Pancreas (tissue), 10 donors: ENCODE results near the gene CKAP4. TPM values are rescaled to one million over a fixed set of nuclear protein-coding genes. Genes with fewer than 3 reads are reported as not detected.

Source experiments
- ATAC-seq, 4 donors: fragments of 200-7000 bp; cut with Tn5 transposase; one replicate each; pipeline versions ENCODE4 v1.8.0 to v1.9.1; 2020; ENCODE audit warnings: mild to moderate bottlenecking in 4 of 4, moderate library complexity in 4 of 4
- DNase-seq, 6 donors: peaks; one replicate each; pipeline ENCODE4 v3.0.0-alpha.2; 2020
- FAIRE-seq: peaks from 2 replicates; lab custom pipeline; 2012; peaks lifted over from hg19 to GRCh38; lab: Jason Lieb, UNC
- H3K27ac ChIP-seq, 4 donors: fragments of 200-600 bp; sonication (generic); 1 replicate in 3 of 4; 2 replicates in 1 of 4; pipeline versions ENCODE4 v1.5.0 to v1.8.0; 2020
- H3K27me3 ChIP-seq, 4 donors: fragments of 200-600 bp; one replicate each; pipeline ENCODE4 v1.8.0; 2021
- H3K36me3 ChIP-seq, 3 donors: fragments of 200-600 bp; sonication (generic) in 1 of 3; one replicate each; pipeline versions ENCODE4 v1.5.0 to v1.8.0; 2020 to 2021
- H3K4me1 ChIP-seq, 3 donors: fragments of 200-600 bp; one replicate each; pipeline ENCODE4 v1.8.0; 2021
- H3K4me3 ChIP-seq, 4 donors: fragments of 200-600 bp; sonication (generic) in 2 of 4; one replicate each; pipeline versions ENCODE4 v1.5.0 to v1.8.0; 2020 to 2021
- H3K9me3 ChIP-seq, 4 donors: fragments of 200-600 bp; one replicate each; pipeline ENCODE4 v1.8.0; 2021
- WGBS, 2 donors: extraction: QIAGEN DNeasy Blood & Tissue Kit; methylation state at CpG; one replicate each; pipeline ENCODE4 v1.1.7; 2013; 5-methylcytosine and 5-hydroxymethylcytosine counted together
- intact Hi-C, 3 donors: fragments of 100-400 bp; cut with DNase I; formaldehyde crosslinking; loops; one replicate each; pipeline versions ENCODE4 v1.11.1 to v1.14.2; 2022
- polyA plus RNA-seq, 2 donors: library from polyadenylated mRNA; stranded (reverse); fragments of 200-250 nt; gene quantifications; one replicate each; pipeline ENCODE4 v1.2.3, GENCODE V29; 2013
- total RNA-seq, 6 donors: library from RNA; stranded (reverse); fragmentation: NEBNext Ultra II Directional in 4 of 6; extraction: Animal tissue kit (Norgen Biotek cat#: 25700) in 4 of 6; gene quantifications; one replicate each; pipeline versions ENCODE4 v1.2.1 to v1.2.4, GENCODE V29; 2021 to 2023
- TF ChIP-seq, protein P1 (sequence below), 4 donors: fragments of 200-600 bp; sonication (generic) in 3 of 4; IDR thresholded peaks; one replicate each; pipeline versions ENCODE4 v1.5.0 to v1.8.0; 2021; ENCODE audit warnings: antibody characterized with exemption in 4 of 4
- donor health status: healthy with polysubstance abuse.
- donor health status: DM: no; HTN: no; CAD: no; lungs with moderate emphysema.
- donor health status: DM: no; HTN: no; CAD: no.
- donor health status: control.
- donor health status: control.
- donor health status: Bipolar disorder and iron deficiency.
- donor health status: DM: yes; HTN: yes; CAD: no.
- donor health status: DM: no; HTN: no; CAD: no.
- donor health status: DM: no; HTN: no; CAD: no.
- donor health status: DM: yes; HTN: yes; CAD: no.

The CKAP4 gene
- total and polyA plus RNA-seq, 8 donors: 5.6 to 45.3 (median 24.6) TPM

DNA sequence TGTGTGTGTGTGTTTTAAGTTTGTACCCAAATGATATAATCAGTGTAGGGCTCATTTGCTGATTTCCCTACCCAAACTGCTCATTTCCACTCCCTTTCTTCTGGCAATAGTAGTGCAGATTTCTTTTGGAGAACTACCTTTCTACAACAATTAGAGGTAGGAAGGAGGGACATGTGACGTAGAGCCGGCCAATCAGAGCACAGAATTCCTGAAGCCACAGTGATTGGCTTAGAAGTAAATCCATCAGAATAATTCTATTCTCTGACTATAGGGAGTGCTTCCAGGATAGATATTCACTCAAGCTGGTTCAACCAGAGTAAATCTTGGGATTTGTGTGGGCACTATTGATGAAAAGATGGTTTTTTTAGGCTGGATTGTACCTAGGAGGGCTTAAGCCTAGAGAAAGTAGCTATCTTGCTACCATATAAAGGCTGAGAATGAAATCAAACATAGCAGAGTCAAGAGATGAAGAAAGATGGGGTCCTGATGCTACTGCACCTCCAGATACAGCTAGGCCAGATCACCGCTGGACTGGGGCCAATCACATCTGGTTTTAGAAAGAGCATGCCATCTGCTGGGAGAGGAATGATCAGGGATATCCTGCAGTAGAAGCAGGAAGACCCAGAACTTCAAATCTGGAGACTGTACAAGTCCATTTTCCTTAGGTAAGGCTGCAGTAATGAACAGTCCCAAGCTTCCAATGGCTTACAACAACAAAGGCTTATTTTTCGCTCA lies 55.0 kb downstream of the CKAP4 start:
- Histone ChIP-seq H3K4me1 (peaks cover 6 to 10% (median 9%) of the 10 kb centered on the region in 3 donors), H3K36me3 (no peaks in the 10 kb centered on the region), H3K27me3 (no peaks in the 10 kb centered on the region), H3K4me3 (no peak overlapping the region), H3K9me3 (no peaks in the 10 kb centered on the region), H3K27ac (no peak overlapping the region)
- DNase-seq (no peak), FAIRE-seq (no peak), ATAC-seq (no peak)
- intact Hi-C loops: no loop called here
- 95% methylated on average over 4 of the region's 4 CpGs for WGBS, 2 donors
- TF ChIP-seq, protein P1, sequence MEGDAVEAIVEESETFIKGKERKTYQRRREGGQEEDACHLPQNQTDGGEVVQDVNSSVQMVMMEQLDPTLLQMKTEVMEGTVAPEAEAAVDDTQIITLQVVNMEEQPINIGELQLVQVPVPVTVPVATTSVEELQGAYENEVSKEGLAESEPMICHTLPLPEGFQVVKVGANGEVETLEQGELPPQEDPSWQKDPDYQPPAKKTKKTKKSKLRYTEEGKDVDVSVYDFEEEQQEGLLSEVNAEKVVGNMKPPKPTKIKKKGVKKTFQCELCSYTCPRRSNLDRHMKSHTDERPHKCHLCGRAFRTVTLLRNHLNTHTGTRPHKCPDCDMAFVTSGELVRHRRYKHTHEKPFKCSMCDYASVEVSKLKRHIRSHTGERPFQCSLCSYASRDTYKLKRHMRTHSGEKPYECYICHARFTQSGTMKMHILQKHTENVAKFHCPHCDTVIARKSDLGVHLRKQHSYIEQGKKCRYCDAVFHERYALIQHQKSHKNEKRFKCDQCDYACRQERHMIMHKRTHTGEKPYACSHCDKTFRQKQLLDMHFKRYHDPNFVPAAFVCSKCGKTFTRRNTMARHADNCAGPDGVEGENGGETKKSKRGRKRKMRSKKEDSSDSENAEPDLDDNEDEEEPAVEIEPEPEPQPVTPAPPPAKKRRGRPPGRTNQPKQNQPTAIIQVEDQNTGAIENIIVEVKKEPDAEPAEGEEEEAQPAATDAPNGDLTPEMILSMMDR (IDR thresholded peaks at IDR 0.05): no peak

DNA sequence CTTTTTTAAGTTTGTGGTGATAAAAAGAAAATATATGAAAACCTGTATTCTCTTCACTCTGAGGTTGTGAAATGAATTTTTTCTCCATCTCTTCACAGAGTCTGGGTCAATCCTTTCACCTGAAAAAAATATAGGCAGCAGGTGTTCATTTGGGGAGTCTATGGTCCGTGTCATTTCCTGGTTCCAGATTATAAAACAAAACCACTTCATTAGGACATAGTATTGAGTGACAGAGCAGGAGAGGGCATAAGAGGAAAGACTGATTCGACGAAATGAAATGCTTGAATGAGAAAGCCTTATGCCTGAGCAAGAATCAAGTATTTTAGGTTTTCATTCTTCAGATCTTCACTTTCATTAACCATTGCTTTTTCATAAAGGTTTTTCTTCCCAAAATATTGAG lies 57.2 kb downstream of the CKAP4 start:
- FAIRE-seq: no peak
- no peaks in the 10 kb centered on the region for H3K36me3 ChIP-seq
- TF ChIP-seq, protein P1 (IDR thresholded peaks at IDR 0.05): no peak

DNA sequence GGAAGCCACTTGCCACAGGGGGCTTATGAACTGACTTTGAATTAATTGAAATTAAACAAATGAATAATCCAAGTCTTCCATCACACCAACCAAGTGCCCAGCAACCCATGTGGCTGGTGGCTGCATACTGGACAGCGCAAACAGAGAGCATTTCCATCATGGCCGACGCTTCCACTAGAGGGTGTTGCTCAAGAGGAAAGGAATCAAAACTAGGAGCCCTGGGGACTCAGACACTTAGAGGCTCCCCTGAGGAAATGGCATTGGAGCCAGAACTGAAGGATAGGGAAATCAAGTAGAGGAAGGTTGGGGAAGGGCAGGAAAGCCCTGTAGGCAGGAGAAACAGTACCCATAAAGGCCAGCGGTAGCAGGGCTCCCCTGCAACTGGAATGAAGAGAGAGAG lies 58.5 kb downstream of the CKAP4 start:
- WGBS, 2 donors: 92% methylated on average over 4 of the region's 4 CpGs
- Histone ChIP-seq H3K27ac (no peak overlapping the region), H3K27me3 (no peaks in the 10 kb centered on the region), H3K4me3 (no peak overlapping the region), H3K9me3 (no peaks in the 10 kb centered on the region), H3K36me3 (no peaks in the 10 kb centered on the region), H3K4me1 (no peaks in the 10 kb centered on the region)
- TF ChIP-seq, protein P1 (IDR thresholded peaks at IDR 0.05): no peak
- intact Hi-C loops: no loop called here
- no peak for ATAC-seq
- no peak for FAIRE-seq
- DNase-seq: no peak

More for the DNA sequence above, 57.2 kb downstream of the CKAP4 start:
- intact Hi-C loops: no loop called here
- H3K4me3 ChIP-seq: no peak overlapping the region
- H3K4me1 ChIP-seq: peaks cover under 1 to 6% (median 4%) of the 10 kb centered on the region in 3 donors
- ATAC-seq (no peak), DNase-seq (no peak)
- no peak overlapping the region for H3K27ac ChIP-seq
- H3K9me3 ChIP-seq: no peaks in the 10 kb centered on the region
- 84 to 85% methylated on average over 3 of the region's 3 CpGs for WGBS, 2 donors
- no peaks in the 10 kb centered on the region for H3K27me3 ChIP-seq

DNA sequence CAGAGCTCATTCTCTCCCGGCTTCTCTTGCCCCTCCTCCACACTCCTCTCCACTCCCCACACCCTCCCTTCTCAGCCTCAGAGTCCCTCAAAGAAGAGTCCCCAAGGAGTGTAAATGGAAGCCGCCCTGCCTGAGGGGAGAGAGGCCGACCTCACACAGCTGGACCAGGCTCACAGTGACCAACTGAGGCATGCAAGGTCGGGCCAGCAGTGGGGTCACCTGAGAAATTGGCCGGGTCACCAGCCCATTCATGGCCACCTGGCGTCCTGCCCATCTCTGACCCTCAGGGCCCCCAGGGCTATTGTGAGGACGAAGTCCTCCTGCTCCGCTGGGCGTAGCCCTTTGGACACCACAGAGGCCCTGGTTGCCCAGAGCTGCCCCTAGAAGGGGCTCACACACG lies 59.6 kb downstream of the CKAP4 start:
- Histone ChIP-seq H3K27me3 (no peaks in the 10 kb centered on the region), H3K4me1 (no peaks in the 10 kb centered on the region), H3K27ac (no peak overlapping the region), H3K9me3 (no peaks in the 10 kb centered on the region), H3K4me3 (no peak overlapping the region), H3K36me3 (no peaks in the 10 kb centered on the region)
- FAIRE-seq: no peak
- no peak for ATAC-seq
- WGBS, 2 donors: 54 to 57% methylated on average over 10 of the region's 10 CpGs
- intact Hi-C loops: no loop called here
- DNase-seq: peak in 2 of 6 donors; percentile 24 to 50
- TF ChIP-seq, protein P1 (IDR thresholded peaks at IDR 0.05): no peak

Other genes with a start within 250 kb of the CKAP4 start
- gene NUAK1, start 109.1 kb downstream of the CKAP4 start, total RNA-seq: 1 to 10 TPM; 2.5 to 6.5 (median 2.6) TPM
- 1 to 10 TPM; 1.6 to 2.9 TPM for gene NUAK1, start 109.1 kb downstream of the CKAP4 start, polyA plus RNA-seq
- 10 to 100 TPM in 4 of 6 donors, 1 to 10 TPM in 2; 7.3 to 24.4 (median 12.9) TPM for gene TCP11L2, start 54.7 kb upstream of the CKAP4 start, total RNA-seq
- gene TCP11L2, start 54.7 kb upstream of the CKAP4 start, polyA plus RNA-seq: 1 to 10 TPM; 3.5 to 4.6 TPM
- 1 to 10 TPM; 4.0 to 7.9 (median 5.9) TPM for gene POLR3B, start 109.7 kb upstream of the CKAP4 start, total RNA-seq
- gene POLR3B, start 109.7 kb upstream of the CKAP4 start, polyA plus RNA-seq: 1 to 10 TPM; 1.9 to 3.1 TPM